Adrenal gland (tissue), 5 donors: Measurements from ENCODE around the gene SSR1.

Experiments used
- CTCF ChIP-seq, 6 experiments: fragments of 450-650 bp in 4 of 6; fragments of 200-600 bp in 2 of 6; sonication (generic) in 1 of 6; IDR thresholded peaks; 1 replicate in 5 of 6; 2 replicates in 1 of 6; pipeline versions ENCODE4 v1.5.1 to v1.8.0; 2016 to 2021; ENCODE audit warnings: antibody characterized with exemption in 6 of 6, mild to moderate bottlenecking in 2 of 6, moderate library complexity in 1 of 6
- POLR2A ChIP-seq, 2 donors: fragments of 450-650 bp; IDR thresholded peaks; one replicate each; pipeline ENCODE4 v1.6.1; 2017; ENCODE audit warnings: antibody characterized with exemption in 2 of 2, mild to moderate bottlenecking in 2 of 2, moderate library complexity in 1 of 2
- donor health status: DM: no; HTN: no; CAD: no.

GRCh38 chr6:7314414-7314813 lies 1.4 kb upstream of the SSR1 start:
- no peak for TF ChIP-seq CTCF (IDR thresholded peaks at IDR 0.05)
- TF ChIP-seq POLR2A (IDR thresholded peaks at IDR 0.05) = no peak
